GM12878 (cell line): ENCODE results near the gene FOXK2. TPM values are rescaled to one million over a fixed set of nuclear protein-coding genes. Genes with fewer than 3 reads are reported as not detected.

Experiments
- ATAC-seq: fragments of 200-7000 bp; cut with Tn5 transposase; 3 replicates; pipeline ENCODE4 v1.9.1; 2020; ENCODE audit warnings: mild to moderate bottlenecking, moderate library complexity
- BruUV-seq: library from RNA; stranded (reverse); fragments of 400-500 nt; replicated peaks from 2 replicates; lab custom pipeline; 2021; lab: Mats Ljungman, UMichigan
- CTCF ChIA-PET: fragments of 300-600 bp; sonication (Branson Sonifier 250); formaldehyde crosslinking; extraction: SDS; loops from one replicate; lab custom pipeline; 2021; ENCODE audit warnings: inconsistent platforms; lab: Yijun Ruan, JAX
- POLR2A ChIA-PET: fragments of 350-600 bp; formaldehyde crosslinking; extraction: SDS; loops from one replicate; lab custom pipeline; 2021; ENCODE audit warnings: inconsistent platforms; lab: Charles Lee
- RAD21 ChIA-PET: fragments of 300-600 bp; sonication (Branson Sonifier 250); formaldehyde crosslinking; loops from one replicate; lab custom pipeline; 2023; ENCODE audit warnings: antibody characterized with exemption; ENCODE audit not compliant: unreplicated experiment; lab: Charles Lee
- SMC1A ChIA-PET: fragments of 300-600 bp; sonication (Branson Sonifier 250); formaldehyde crosslinking; loops from one replicate; lab custom pipeline; 2023; ENCODE audit not compliant: unreplicated experiment, uncharacterized antibody; lab: Charles Lee
- DNase-seq: peaks from one replicate; pipeline ENCODE4 v3.0.0-alpha.2; 2011; ENCODE audit warnings: low read depth, low spot score
- FAIRE-seq: peaks from 3 replicates; lab custom pipeline; 2011; peaks lifted over from hg19 to GRCh38; lab: Jason Lieb, UNC
- H2AFZ ChIP-seq: 2 replicates; pipeline ENCODE4 v1.6.0; 2011; ENCODE audit warnings: low read depth, low read length, control low read depth; ENCODE audit not compliant: control insufficient read depth
- H3K27ac ChIP-seq: 2 replicates; pipeline ENCODE4 v1.5.1; 2011; ENCODE audit warnings: control low read depth; ENCODE audit not compliant: control insufficient read depth, insufficient read depth
- H3K27me3 ChIP-seq, 2 experiments: replicated peaks in 1 of 2; 2 replicates each; pipeline versions ENCODE4 v1.6.0 to v1.6.1; 2011; ENCODE audit warnings: low read length in 1 of 2; ENCODE audit not compliant: control insufficient read depth in 2 of 2, insufficient read depth in 2 of 2
- H3K36me3 ChIP-seq, 2 experiments: 2 replicates each; pipeline ENCODE4 v1.5.1; 2011; ENCODE audit warnings: low read length in 1 of 2; ENCODE audit not compliant: control insufficient read depth in 2 of 2, insufficient read depth in 2 of 2
- H3K4me1 ChIP-seq: 2 replicates; pipeline ENCODE4 v1.6.1; 2011; ENCODE audit warnings: mild to moderate bottlenecking, low read length, moderate library complexity, mixed read lengths; ENCODE audit not compliant: control insufficient read depth, insufficient read depth
- H3K4me2 ChIP-seq: 2 replicates; pipeline ENCODE4 v1.6.0; 2011; ENCODE audit warnings: control low read depth; ENCODE audit not compliant: control insufficient read depth, insufficient read depth
- H3K4me3 ChIP-seq: fragments of 200-600 bp; sonication (generic); 2 replicates; pipeline ENCODE4 v1.5.1; 2016
- H3K79me2 ChIP-seq: 2 replicates; pipeline ENCODE4 v1.6.0; 2011; ENCODE audit warnings: low read length; ENCODE audit not compliant: control insufficient read depth, insufficient read depth
- H3K9ac ChIP-seq: 2 replicates; pipeline ENCODE4 v1.8.0; 2011; ENCODE audit warnings: low read length, control low read depth, mixed read lengths; ENCODE audit not compliant: control insufficient read depth, insufficient read depth
- H3K9me3 ChIP-seq: replicated peaks from 3 replicates; pipeline ENCODE4 v1.5.1; 2011; ENCODE audit warnings: mild to moderate bottlenecking, low read length; ENCODE audit not compliant: control insufficient read depth, insufficient read depth
- H4K20me1 ChIP-seq: 2 replicates; pipeline ENCODE4 v1.6.0; 2011; ENCODE audit not compliant: control insufficient read depth, insufficient read depth
- ASH2L ChIP-seq: fragments of 300-600, 200-600 bp; sonication (generic); IDR thresholded peaks from 2 replicates; pipeline ENCODE4 v1.6.1; 2017; ENCODE audit warnings: low read depth, mild to moderate bottlenecking, borderline replicate concordance
- ATF7 ChIP-seq: fragments of 450-650 bp; IDR thresholded peaks from 2 replicates; pipeline ENCODE4 v1.6.1; 2016; ENCODE audit warnings: low read depth, mild to moderate bottlenecking
- BACH1 ChIP-seq: fragments of 450-650 bp; IDR thresholded peaks from 2 replicates; pipeline ENCODE4 v1.6.1; 2017; ENCODE audit warnings: mild to moderate bottlenecking, borderline replicate concordance
- BRCA1 ChIP-seq: IDR thresholded peaks from 2 replicates; pipeline ENCODE4 v1.6.1; 2011; ENCODE audit warnings: low read depth, low read length, improper control_type of control experiment
- DPF2 ChIP-seq: fragments of 450-650 bp; IDR thresholded peaks from 2 replicates; pipeline ENCODE4 v1.6.1; 2017; ENCODE audit warnings: mild to moderate bottlenecking
- FOXM1 ChIP-seq: IDR thresholded peaks from 2 replicates; pipeline ENCODE4 v1.6.1; 2012; ENCODE audit warnings: low read depth, mild to moderate bottlenecking, inconsistent platforms, low read length, moderate library complexity
- NR2C1 ChIP-seq: fragments of 450-650 bp; IDR thresholded peaks from 2 replicates; pipeline ENCODE4 v1.6.1; 2017; ENCODE audit warnings: antibody characterized with exemption, mild to moderate bottlenecking, moderate library complexity
- SP1 ChIP-seq: IDR thresholded peaks from one replicate; pipeline ENCODE4 v1.6.1; 2011; ENCODE audit warnings: low read depth, low read length
- SREBF1 ChIP-seq: IDR thresholded peaks from 2 replicates; pipeline ENCODE4 v1.6.1; 2012; ENCODE audit warnings: mild to moderate bottlenecking, low read length
- TCF12 ChIP-seq: IDR thresholded peaks from 2 replicates; pipeline ENCODE4 v1.6.1; 2011; ENCODE audit warnings: low read depth, mild to moderate bottlenecking, low read length
- YY1 ChIP-seq: IDR thresholded peaks from 2 replicates; pipeline ENCODE4 v1.6.1; 2011; ENCODE audit warnings: low read depth, mild to moderate bottlenecking, low read length
- ZBED1 ChIP-seq: IDR thresholded peaks from 2 replicates; pipeline ENCODE4 v1.6.1; 2016; ENCODE audit warnings: borderline replicate concordance
- ZNF207 ChIP-seq: fragments of 450-650 bp; IDR thresholded peaks from 2 replicates; pipeline ENCODE4 v1.6.1; 2014; ENCODE audit warnings: antibody characterized with exemption, mild to moderate bottlenecking, borderline replicate concordance
- ZZZ3 ChIP-seq: IDR thresholded peaks from 2 replicates; pipeline ENCODE4 v1.6.1; 2011; ENCODE audit warnings: low read depth; ENCODE audit not compliant: control insufficient read depth, insufficient read length
- WGBS: methylation state at CpG from one replicate; pipeline ENCODE4 v1.1.6; 2016; ENCODE audit warnings: low lambda C conversion rate; ENCODE audit not compliant: insufficient replicate concordance, insufficient coverage; ENCODE audit errors: missing lambda C conversion rate; 5-methylcytosine and 5-hydroxymethylcytosine counted together
- in situ Hi-C: fragments of 300-500 bp; cut with MboI; formaldehyde crosslinking; loops from 9 replicates; pipeline ENCODE4 v1.14.3; 2018; ENCODE audit warnings: mixed read lengths
- intact Hi-C: fragments of 100-400 bp; cut with micrococcal nuclease; formaldehyde crosslinking; loops from one replicate; pipeline ENCODE4 v1.14.2; 2022; ENCODE audit not compliant: unreplicated experiment
- polyA plus RNA-seq, 11 experiments: library from polyadenylated mRNA; depleted of rRNA in 4 of 11; unstranded in 6 of 11; stranded (reverse) in 5 of 11; fragments of >200 nt; fragmentation: Nextera tagmentation in 4 of 11; fragmentation: Illumina TruSeq in 1 of 11; extraction: Ambion mirVana in 4 of 11; extraction: Trizol in 1 of 11; gene quantifications; 1 replicate in 1 of 11; 2 replicates in 10 of 11; pipeline versions ENCODE4 v1.2.1 to v1.2.3, GENCODE V29; 2011 to 2016; ENCODE audit warnings: inconsistent platforms in 2 of 11, missing spikeins in 2 of 11, low read depth in 1 of 11
- total RNA-seq, 4 experiments: library from RNA; depleted of rRNA in 3 of 4; stranded (reverse); fragments of >200 nt in 3 of 4; fragmentation: Illumina TruSeq in 1 of 4; extraction: Trizol in 1 of 4; gene quantifications; 2 replicates each; pipeline versions ENCODE4 v1.2.1 to v1.2.3, GENCODE V29; 2013 to 2021

Gene FOXK2
- total and polyA plus RNA-seq, 10 of the 15 experiments (the other 5 are each of a cell fraction or from before 2014, with no cell fraction given): 2.4 to 56.8 (median 34.4) TPM

DNA sequence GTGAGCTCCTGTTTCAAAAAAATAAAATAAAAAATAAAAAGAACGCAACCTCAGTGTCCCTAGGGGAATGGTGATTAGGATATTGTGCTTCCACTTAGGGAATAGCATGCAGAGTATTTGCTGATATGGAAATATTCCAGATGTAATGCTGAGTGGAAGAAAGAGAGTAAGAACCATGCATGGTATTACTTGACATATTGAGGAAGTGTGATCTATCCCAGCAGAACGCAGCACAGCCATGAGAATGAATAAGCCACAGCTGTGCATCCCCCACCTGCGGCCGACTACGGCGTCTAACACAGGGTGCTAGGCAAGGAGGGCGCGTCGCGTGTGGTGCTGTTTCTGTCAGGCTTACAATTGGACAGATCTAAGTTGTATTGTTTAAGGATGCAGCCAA, 49.5 kb downstream of the FOXK2 start (continued):
- no peak for TF ChIP-seq BRCA1

DNA sequence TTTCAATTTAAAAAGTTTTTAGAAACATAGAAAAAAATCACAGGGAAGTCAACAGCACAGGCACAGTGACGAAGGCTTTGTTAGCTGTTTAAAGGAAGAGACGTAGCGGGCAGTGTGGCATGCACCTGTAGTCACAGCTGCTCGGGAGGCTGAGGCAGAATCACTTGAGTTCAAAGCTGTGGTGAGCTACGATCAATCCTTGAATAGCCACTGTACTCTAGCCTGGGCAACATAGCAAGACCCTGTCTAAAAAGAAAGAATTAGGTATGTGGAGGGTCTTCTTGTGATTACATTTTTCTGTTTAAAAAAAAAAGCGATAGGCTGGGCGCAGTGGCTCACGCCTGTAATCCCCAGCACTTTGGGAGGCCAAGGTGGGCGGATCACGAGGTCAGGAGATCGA, 50.1 kb downstream of the FOXK2 start:
- H3K4me2 ChIP-seq: no peak overlapping the region
- no peak for TF ChIP-seq SREBF1
- no peak for TF ChIP-seq NR2C1
- TF ChIP-seq BACH1: no peak
- no peak for TF ChIP-seq DPF2
- no peak for TF ChIP-seq ATF7
- no TSS peak for BruUV-seq
- intact Hi-C loops (no loop called here), in situ Hi-C loops (no loop called here)
- FAIRE-seq (no peak), DNase-seq (no peak), ATAC-seq (no peak)
- no peaks in the 10 kb centered on the region for H3K9me3 ChIP-seq
- POLR2A ChIA-PET: no interaction called here
- WGBS: 92% methylated on average over 11 of the region's 11 CpGs
- no peaks in the 10 kb centered on the region for H3K4me1 ChIP-seq
- peaks cover 32 to 45% of the 10 kb centered on the region in 2 experiments for H3K36me3 ChIP-seq
- no peaks in the 10 kb centered on the region; the same call in 1 of the 2 replicates for H3K79me2 ChIP-seq
- no peaks in the 10 kb centered on the region for H3K27me3 ChIP-seq
- no peak overlapping the region for H3K4me3 ChIP-seq
- CTCF ChIA-PET: no interaction called here
- H3K9ac ChIP-seq: no peak overlapping the region
- RAD21 ChIA-PET: no interaction called here
- 0 out of 2 replicates have a peak, but pooled peaks cover 3% of the 10 kb centered on the region for H4K20me1 ChIP-seq
- SMC1A ChIA-PET: interaction anchor here (0.9 kb wide), 1 partner anchor 16 kb away, joined by 3 read pairs; no protein-coding TSS in a partner anchor
- no peak overlapping the region for H3K27ac ChIP-seq
- H2AFZ ChIP-seq: no peak overlapping the region

DNA sequence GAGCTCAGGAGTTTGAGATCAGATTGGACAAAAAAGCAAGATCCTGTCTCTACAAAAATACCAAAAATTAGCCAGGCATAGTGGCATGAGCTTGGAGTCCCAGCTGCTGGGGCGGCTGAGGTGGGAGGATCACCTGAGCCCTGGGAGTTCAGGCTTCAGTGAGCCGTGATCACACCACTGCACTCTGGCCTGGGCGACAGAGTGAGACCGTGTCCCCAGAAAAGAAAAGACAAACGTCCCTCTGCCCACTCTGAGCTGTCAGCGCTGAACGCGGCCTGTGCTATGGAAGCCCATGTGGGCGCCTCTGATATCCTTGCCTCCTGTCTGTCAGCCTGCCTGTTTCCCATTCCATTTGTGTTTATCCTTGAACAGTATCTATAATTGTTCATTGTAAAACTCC, 50.7 kb downstream of the FOXK2 start:
- TF ChIP-seq ZZZ3 (no peak), SP1 (no peak), ZNF207 (no peak), ASH2L (no peak), YY1 (no peak), FOXM1 (no peak), ZBED1 (no peak), TCF12 (no peak)
- POLR2A ChIA-PET: no interaction called here
- FAIRE-seq (no peak), ATAC-seq (no peak), DNase-seq (no peak)
- no peak overlapping the region for H3K9ac ChIP-seq
- no peak overlapping the region for H2AFZ ChIP-seq
- in situ Hi-C loops (no loop called here), intact Hi-C loops (no loop called here)
- no TSS peak for BruUV-seq
- no peak overlapping the region for H3K4me2 ChIP-seq
- H3K27ac ChIP-seq: no peak overlapping the region
- no peaks in the 10 kb centered on the region for H3K4me1 ChIP-seq
- peaks cover 32 to 45% of the 10 kb centered on the region in 2 experiments for H3K36me3 ChIP-seq
- RAD21 ChIA-PET: no interaction called here
- 0 out of 2 replicates have a peak, but pooled peaks cover 3% of the 10 kb centered on the region for H4K20me1 ChIP-seq
- H3K27me3 ChIP-seq: no peaks in the 10 kb centered on the region
- no peaks in the 10 kb centered on the region for H3K79me2 ChIP-seq
- H3K4me3 ChIP-seq: no peak overlapping the region
- 32% methylated on average over 9 of the region's 9 CpGs for WGBS
- CTCF ChIA-PET: interaction anchor here (0.7 kb wide), 1 partner anchor 77 kb away, joined by 4 read pairs; no protein-coding TSS in a partner anchor
- SMC1A ChIA-PET: no interaction called here
- no peaks in the 10 kb centered on the region for H3K9me3 ChIP-seq
